ENCODE data around the gene GNMT. TPM values are rescaled to one million over a fixed set of nuclear protein-coding genes. Genes with fewer than 3 reads are reported as not detected.

Gene GNMT
- polyA plus RNA-seq, 1 of the 3 experiments (the other 2 are of a cell fraction): 2.0 TPM

- TF ChIP-seq JUND (IDR thresholded peaks at IDR 0.05): no peak
- TF ChIP-seq MEF2A (IDR thresholded peaks at IDR 0.05; ENCODE audit: borderline replicate concordance, low read depth): no peak
- no peak for TF ChIP-seq SIN3A (IDR thresholded peaks at IDR 0.05; ENCODE audit: borderline replicate concordance, low read depth, low read length)
- TF ChIP-seq TAF1 (IDR thresholded peaks at IDR 0.05; ENCODE audit: borderline replicate concordance, low read depth, low read length): no peak
- TF ChIP-seq NFIC (IDR thresholded peaks at IDR 0.05; ENCODE audit: borderline replicate concordance): no peak
- no peak for TF ChIP-seq MAX (IDR thresholded peaks at IDR 0.05; ENCODE audit: low read depth)
- no peak for TF ChIP-seq PBX3 (IDR thresholded peaks at IDR 0.05)
- no peak for TF ChIP-seq USF2 (IDR thresholded peaks at IDR 0.05; ENCODE audit: borderline replicate concordance, low read depth, low read length)
- TF ChIP-seq TCF12 (IDR thresholded peaks at IDR 0.05): no peak
- no peak for TF ChIP-seq FOXM1 (IDR thresholded peaks at IDR 0.05; ENCODE audit: low read depth)
- TF ChIP-seq POLR2AphosphoS5 (IDR thresholded peaks at IDR 0.05; ENCODE audit: low read depth, low read length): no peak
- no peak for TF ChIP-seq IRF3 (IDR thresholded peaks at IDR 0.05; ENCODE audit: low read depth, low read length)
- TF ChIP-seq NRF1 (IDR thresholded peaks at IDR 0.05; ENCODE audit: low read depth, low read length): no peak
- TF ChIP-seq FOXJ3 (CRISPR knock-in tag; IDR thresholded peaks at IDR 0.05): no peak
- TF ChIP-seq RXRA (IDR thresholded peaks at IDR 0.05; ENCODE audit: borderline replicate concordance, low read depth): no peak
- TF ChIP-seq ZBTB33 (IDR thresholded peaks at IDR 0.05; ENCODE audit: borderline replicate concordance, low read depth): no peak
- TF ChIP-seq CHD2 (IDR thresholded peaks at IDR 0.05; ENCODE audit: low read length, partially characterized antibody): no peak
- no peak for TF ChIP-seq USF1 (IDR thresholded peaks at IDR 0.05; ENCODE audit: borderline replicate concordance, low read depth)
- ChIA-PET POLR2A (interaction anchor here (1.0 to 1.5 kb wide), 2 partner anchors 9 to 40 kb away, joined by 3 to 5 read pairs; partner anchors contain the start of genes CNPY3 and PEX6), CTCF (interaction anchor here (1.5 to 1.7 kb wide), 2 partner anchors 10 to 68 kb away, joined by 4 to 5 read pairs; partner anchors contain the start of gene PEX6)
- no peaks in the 10 kb centered on the region for H3K9me3 ChIP-seq
- no peaks in the 10 kb centered on the region for H3K79me2 ChIP-seq (ENCODE audit: insufficient read depth)
- H3K4me2 ChIP-seq: no peak overlapping the region
- H3K36me3 ChIP-seq (replicated peaks in 1 of 2; ENCODE audit: control insufficient read depth in 1 of 2, insufficient read depth in 2 of 2, low read length in 1 of 2): peaks cover 0 to 35% of the 10 kb centered on the region in 2 experiments
- H3K9me2 ChIP-seq: no peaks in the 10 kb centered on the region
- peaks cover 0 to 9% of the 10 kb centered on the region in 2 experiments; a peak in 3 of 4 replicates for H3K4me1 ChIP-seq (ENCODE audit: control insufficient read depth in 1 of 2, insufficient read depth in 2 of 2, low read depth in 1 of 2, low read length in 1 of 2)
- H3F3A ChIP-seq (replicated peaks; ENCODE audit: insufficient read depth): peaks cover 10% of the 10 kb centered on the region
- no peak overlapping the region for H2AFZ ChIP-seq (ENCODE audit: low read depth)
- WGBS (ENCODE audit: low lambda C conversion rate): 92% methylated on average over 2 of the region's 2 CpGs
- no peak for DNase-seq
- H3K27ac ChIP-seq (ENCODE audit: low read depth in 2 of 2, low read length in 1 of 2): no peak overlapping the region
- H3K9ac ChIP-seq: no peak overlapping the region
- H4K20me1 ChIP-seq (ENCODE audit: insufficient read depth): no peaks in the 10 kb centered on the region
- H3K4me3 ChIP-seq (ENCODE audit: low read depth in 2 of 2, low read length in 1 of 2): no peak overlapping the region
- no peaks in the 10 kb centered on the region for H3K27me3 ChIP-seq (ENCODE audit: insufficient read depth)
Measured at GRCh38 chr6:42969431-42969830, 8.9 kb downstream of the GNMT start.

Data from SK-N-SH (cell line).